H4 (cell line): ENCODE results near the gene GNAI2. TPM values are rescaled to one million over a fixed set of nuclear protein-coding genes. Genes with fewer than 3 reads are reported as not detected.

Experiments used
- DNase-seq: peaks from one replicate; pipeline ENCODE4 v3.0.0-alpha.2; 2015; ENCODE audit warnings: low spot score
- total RNA-seq: library from RNA; depleted of rRNA; stranded (reverse); fragments of >200 nt; shearing (Covaris generic); gene quantifications from 2 replicates; pipeline ENCODE4 v1.2.3, GENCODE V29; 2014; rRNA removed

The GNAI2 gene
- total RNA-seq, 1 experiment from 2014 or later: 127 TPM

DNA sequence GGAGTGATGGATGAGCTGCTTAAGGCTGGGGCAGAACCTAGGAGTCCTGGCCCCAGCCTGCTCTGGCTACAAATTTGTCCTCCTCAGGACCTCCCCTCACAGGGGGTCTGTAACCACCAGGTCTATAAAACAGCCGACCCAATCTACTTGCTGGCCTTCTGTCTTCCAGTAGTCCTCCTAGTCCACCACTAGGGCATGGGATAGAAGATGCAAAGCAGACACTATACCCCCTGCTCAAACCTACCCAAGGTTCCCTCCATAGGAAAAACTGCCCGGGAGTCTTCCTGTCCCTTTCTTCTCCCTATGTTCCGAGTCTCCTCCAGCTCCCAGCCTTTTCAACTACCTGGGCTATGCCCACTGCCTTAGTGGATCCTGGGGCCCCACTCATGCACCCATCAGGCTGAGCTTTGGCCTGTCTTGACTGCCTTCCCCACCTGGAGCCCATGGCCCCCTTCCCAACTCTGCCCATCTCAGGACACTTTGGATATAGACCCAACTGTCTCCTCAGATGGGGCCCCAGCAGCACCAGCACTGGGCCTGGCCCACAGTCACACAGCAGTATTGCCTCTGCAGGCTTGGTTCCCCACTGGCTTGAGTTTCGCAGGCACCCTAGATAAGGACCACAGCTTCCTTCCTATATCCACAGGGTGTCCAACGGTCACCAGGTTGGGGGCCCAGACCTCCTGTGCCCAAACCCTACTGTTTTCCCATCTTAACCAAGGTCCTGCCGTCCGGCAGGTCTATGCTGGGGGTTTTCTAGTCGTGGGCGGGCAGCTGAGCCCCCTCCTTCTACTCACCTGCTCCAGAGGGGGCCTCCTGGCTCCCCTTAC, 62.1 kb downstream of the GNAI2 start:
- no peak for DNase-seq

DNA sequence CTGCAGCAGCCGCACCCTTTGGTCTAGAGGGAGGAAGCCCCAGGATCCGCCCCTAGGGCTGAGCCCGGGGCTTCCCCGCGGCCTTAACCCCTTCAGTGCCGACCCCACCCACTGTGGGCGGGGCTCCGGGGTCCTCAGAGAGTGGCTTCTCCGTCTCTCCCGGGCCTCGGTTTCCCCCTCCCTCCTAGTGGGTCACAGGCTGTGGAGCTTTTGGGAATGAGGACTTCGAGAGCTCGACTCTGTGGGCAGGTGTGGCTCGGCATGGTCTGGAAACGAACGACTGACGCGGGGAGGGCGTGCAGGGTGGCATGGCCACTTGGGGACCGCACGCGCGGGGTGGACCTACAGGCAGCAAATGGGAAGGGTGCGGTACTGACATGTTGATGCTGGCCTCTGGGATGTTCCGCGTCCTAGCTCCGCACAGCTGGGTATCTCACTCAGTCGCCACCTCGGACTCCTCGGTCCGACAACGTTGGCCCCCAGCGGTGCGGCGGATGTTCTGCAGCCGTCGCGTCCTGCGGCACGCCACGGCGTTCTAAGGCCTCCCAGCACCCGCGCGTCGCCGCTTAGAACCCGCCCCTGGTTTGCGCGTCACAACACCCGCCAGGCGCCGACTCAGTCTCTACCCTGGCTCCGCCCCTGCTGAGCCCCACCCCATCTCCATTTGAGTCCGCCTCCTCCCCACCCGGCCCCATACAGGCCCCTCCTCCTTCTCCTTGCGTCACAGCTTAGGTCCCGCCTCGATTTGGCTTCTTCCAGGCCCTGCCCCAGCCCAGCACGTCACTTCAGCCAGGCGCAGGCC, 63.0 kb downstream of the GNAI2 start, which contains the start of the genes HYAL3 and NAA80:
HYAL3 (minus strand) TSS at position 570 of the 802 bp plus-strand sequence. CDS start 3,803 bp downstream, outside the sequence.
NAA80 (minus strand) TSS at position 570 of the 802 bp plus-strand sequence. CDS start 1,942 bp downstream, outside the sequence.
- peak; percentile 91 for DNase-seq

DNA sequence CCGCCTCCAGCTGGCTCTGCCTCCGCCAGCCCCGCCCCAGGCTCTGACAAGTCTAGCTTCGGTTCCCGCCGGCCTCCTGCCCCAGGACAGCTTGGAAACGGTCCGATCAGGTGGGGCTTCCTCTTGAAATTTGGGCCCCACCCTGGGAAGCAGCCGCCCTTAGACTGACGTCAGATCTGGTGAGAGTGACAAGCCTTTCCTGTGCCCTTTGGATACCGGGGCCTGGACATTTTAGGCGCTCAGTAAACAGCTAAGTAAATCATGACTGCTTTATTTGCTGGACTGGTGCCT, 63.6 kb downstream of the GNAI2 start:
- DNase-seq: no peak

DNA sequence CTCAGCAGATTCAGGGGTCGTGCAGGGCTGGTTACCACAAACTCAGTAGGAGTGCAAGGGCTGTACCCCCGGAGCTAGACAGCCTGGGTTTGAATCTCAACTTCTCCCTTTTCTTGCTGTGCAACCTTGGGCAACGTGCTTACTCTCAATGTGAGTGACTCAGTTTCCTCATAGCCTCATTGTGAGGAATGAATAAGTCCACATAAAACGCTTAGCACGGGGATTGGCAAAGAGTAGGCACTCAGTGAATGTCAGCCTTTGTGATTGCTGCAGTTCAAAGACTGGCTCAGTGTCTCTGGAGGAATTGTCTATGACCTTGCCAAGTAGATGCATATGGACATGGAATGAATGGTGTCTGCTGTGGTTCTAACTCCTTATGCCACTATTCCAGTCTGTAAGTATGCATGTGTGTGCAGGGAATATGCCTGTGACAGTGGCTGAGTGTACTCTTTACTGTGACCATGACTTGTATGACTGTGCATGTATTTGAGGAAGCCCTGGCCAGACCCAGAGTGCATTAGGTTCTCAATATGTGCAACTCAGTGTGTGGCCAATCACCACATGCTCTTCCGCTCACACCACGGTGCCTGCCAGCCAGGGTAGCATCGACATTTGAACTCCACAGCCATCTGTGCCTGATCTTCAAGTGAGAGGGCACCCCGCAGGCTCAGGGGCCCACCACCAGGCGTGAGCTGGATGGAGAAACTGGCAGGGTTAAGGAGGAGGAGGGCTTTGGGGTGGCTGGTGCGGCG, 64.1 kb downstream of the GNAI2 start:
- DNase-seq: no peak

DNA sequence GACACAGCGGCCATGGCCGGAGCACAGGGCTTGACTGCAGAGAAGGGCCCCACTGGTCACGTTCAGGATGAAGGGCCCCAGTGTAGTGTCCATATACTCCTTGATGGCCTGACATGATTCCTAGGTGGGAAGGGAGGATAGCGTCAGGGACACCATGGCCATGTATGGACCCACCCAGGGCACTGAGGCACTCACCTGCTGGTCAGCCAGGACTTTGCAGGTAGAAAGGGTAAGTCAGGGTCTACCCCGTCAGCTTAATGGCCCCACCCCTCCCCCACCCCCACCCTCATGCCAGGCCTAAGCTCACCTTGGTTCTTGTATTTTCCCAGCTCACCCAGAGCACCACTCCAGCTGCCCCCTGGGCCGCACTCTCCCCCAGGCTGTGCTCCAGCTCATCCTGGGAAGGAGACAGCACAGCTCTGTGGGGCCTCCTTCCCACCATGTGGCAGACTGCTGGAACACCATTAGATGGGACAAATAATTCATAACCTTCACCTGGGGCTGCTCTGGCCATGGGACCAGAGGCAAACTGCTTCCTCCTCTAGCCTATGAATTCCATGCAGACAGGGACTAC, 64.8 kb downstream of the GNAI2 start:
- no peak for DNase-seq

DNA sequence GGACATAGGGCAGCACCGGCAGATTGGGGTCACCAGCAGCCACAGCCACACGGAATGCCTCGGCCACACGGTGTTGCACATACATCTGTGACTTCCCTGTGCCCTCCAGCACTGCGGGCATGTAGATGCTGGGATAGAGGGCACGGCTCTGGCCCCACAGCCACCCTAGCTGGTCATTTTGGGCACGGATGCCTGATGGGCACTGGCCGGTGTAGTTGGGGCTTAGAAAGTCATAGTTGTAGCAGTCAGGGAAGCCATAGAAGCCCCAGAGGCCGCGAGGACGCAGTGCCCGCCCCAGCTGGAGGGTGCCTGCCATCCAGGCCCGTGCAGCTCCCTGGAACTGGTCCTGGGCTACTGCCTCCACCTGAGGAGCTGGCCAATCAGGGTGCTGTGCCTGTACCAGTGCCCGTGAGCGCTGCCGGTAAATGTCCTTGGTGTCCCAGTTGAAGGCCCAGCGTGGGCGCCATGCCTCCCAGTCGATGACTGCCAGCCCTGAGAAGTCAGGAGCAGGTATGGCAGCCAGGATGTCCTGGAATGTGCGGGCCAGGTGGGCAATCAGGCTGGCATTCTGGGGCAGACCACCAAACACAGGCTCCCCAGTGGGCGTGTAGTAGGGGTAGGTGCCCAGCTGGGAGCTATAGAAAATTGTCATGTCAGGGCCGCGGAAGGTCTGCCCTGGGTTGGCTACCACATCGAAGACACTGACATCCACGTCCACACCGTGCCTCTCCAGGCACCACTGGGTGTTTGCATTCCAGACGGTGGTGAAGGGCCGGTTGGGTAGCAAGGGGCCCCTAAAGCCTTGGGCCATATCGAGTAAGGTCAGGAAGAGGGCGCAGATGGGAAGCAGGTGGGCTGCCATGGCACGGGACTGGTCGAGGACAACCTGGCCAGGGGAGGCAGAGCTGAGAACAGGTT, 66.3 kb downstream of the GNAI2 start:
- no peak for DNase-seq

DNA sequence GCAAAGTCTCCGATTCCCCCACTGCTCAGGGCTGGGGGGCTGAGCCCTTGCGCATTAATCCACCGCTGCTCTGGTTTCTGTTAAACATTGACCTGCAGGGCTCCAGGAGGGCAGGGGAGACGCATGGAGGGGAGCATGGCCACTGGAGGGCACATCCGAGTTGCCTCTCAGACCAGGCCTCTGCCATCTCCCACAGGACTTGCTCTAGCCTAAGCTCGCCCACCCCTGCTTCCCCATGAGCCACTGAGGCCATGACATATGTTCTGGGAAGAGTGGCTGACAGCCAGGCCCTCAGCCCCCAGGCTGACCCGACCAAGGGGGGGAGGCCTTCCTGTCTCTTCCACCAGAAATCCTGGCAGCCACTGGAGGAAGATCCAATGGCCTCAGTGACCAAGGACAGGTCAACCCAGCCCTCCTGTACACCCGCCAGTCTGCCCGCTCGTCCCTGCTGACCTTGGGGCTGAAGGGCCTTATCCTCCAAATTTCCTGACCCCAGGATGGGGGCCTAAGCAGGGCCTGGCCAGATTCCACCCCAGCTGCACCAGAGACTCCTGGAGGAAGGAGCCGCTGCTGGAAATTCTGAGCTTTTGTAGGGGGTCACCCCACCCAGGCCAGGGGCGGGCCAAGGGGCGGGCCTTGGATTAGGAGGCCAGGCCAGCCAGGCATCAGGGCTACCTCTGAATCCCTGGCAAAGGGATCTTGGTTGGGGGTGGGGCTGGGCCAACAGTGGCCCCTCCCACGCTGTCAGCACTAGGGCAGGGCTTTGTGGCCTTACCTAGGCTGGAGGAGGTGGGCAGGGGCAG, 67.2 kb downstream of the GNAI2 start, which contains the start of gene HYAL1:
HYAL1 (minus strand) TSS at position 562 of the 803 bp plus-strand sequence. CDS start 618 bp downstream, outside the sequence.
- no peak for DNase-seq

DNA sequence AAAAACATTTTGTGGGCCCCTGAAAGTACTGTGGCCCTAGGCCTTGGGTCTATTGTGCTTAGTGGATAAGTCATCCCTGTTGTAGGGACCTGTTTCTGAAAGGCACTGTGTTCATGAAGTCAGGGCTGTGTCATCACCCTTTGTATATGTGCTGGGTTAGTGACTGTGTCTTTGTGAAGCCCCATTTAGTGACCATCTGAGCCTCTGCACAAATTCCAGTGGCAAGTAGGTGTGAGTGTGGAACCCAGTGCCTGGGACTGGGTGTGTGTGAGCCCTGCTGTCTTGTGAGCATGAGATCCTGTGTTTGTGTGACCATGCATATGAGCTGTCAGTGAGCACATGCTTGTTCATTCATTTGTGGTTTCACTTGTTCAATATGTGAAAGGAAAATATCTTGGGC, 68.6 kb downstream of the GNAI2 start:
- DNase-seq: no peak

Other genes starting within 250 kb of the GNAI2 start
- gene RBM5, start 147.3 kb upstream of the GNAI2 start, total RNA-seq: 35.2 and 81.4 TPM in 2 replicates
- gene SEMA3F, start 80.9 kb upstream of the GNAI2 start, total RNA-seq: 0.33 and 3.8 TPM in 2 replicates
- gene GNAT1, start 44.6 kb upstream of the GNAI2 start, total RNA-seq: not detected in 2 replicates
- gene SLC38A3, start 30.9 kb upstream of the GNAI2 start, total RNA-seq: not detected in 2 replicates
- 5.9 and 8.9 TPM in 2 replicates for gene SEMA3B, start 32.9 kb downstream of the GNAI2 start, total RNA-seq
- gene LSMEM2, start 42.9 kb downstream of the GNAI2 start, total RNA-seq: not detected in 2 replicates
- 57.5 and 60.5 TPM in 2 replicates for gene IFRD2, start 56.2 kb downstream of the GNAI2 start, total RNA-seq
- 1.3 and 2.8 TPM in 2 replicates for gene HYAL3, start 63.2 kb downstream of the GNAI2 start, total RNA-seq
- gene NAA80, start 63.2 kb downstream of the GNAI2 start, total RNA-seq: 2.4 and 4.6 TPM in 2 replicates
- gene HYAL1, start 67.4 kb downstream of the GNAI2 start, total RNA-seq: not detected in 2 replicates
- 40.7 and 41.1 TPM in 2 replicates for gene HYAL2, start 86.5 kb downstream of the GNAI2 start, total RNA-seq
- gene TUSC2, start 92.0 kb downstream of the GNAI2 start, total RNA-seq: 11.5 and 29.1 TPM in 2 replicates
- gene RASSF1, start 104.6 kb downstream of the GNAI2 start, total RNA-seq: 4.2 and 7.7 TPM in 2 replicates
- 0.08 TPM in 1 of 2 replicates, not detected in the other for gene ZMYND10, start 109.5 kb downstream of the GNAI2 start, total RNA-seq
- gene NPRL2, start 114.6 kb downstream of the GNAI2 start, total RNA-seq: 18.2 and 27.8 TPM in 2 replicates
- 24.2 and 47.5 TPM in 2 replicates for gene CYB561D2, start 114.7 kb downstream of the GNAI2 start, total RNA-seq
- 21.3 and 22.1 TPM in 2 replicates for gene TMEM115, start 123.3 kb downstream of the GNAI2 start, total RNA-seq